RWPE1 (cell line): ENCODE data around the gene SLC25A25.

Source experiments
- CTCF ChIA-PET: fragments of 350-600 bp; sonication (Branson Sonifier 250); formaldehyde crosslinking; extraction: SDS; loops from one replicate; lab custom pipeline; 2021; lab: Yijun Ruan, JAX
- POLR2A ChIA-PET: fragments of 400-600 bp; formaldehyde crosslinking; extraction: SDS; loops from one replicate; lab custom pipeline; 2020; ENCODE audit warnings: antibody characterized with exemption; ENCODE audit not compliant: low non-redundant PET; lab: Yijun Ruan, JAX
- DNase-seq: peaks from one replicate; pipeline ENCODE4 v3.0.0; 2012; ENCODE audit warnings: low spot score
- H3K27ac ChIP-seq: fragments of 450-650 bp; 2 replicates; pipeline ENCODE4 v1.5.1; 2017
- CTCF ChIP-seq: fragments of 450-650 bp; conservative IDR thresholded peaks from 2 replicates; pipeline ENCODE4 v1.5.1; 2017; ENCODE audit warnings: low read depth, mild to moderate bottlenecking

SLC25A25 gene

GRCh38 chr9:128148509-128149000 lies 80.5 kb downstream of the SLC25A25 start:
- H3K27ac ChIP-seq, result peak overlapping the region; percentile 85
- DNase-seq, result no peak
- POLR2A ChIA-PET, result interaction anchor here (1.0 kb wide), 1 partner anchor 12 kb away, joined by 3 read pairs; no protein-coding TSS in a partner anchor
- no peak for TF ChIP-seq CTCF
- CTCF ChIA-PET, result interaction anchor here (0.5 kb wide), 1 partner anchor 84 kb away, joined by 3 read pairs; no protein-coding TSS in a partner anchor

GRCh38 chr9:128149001-128149701 lies 81.1 kb downstream of the SLC25A25 start, which contains the start of gene LCN2:
TSS of gene LCN2 (plus strand) at chr9:128149453. CDS start at chr9:128149526, 73 bp downstream.
- peak within 1 kb of the TSS; percentile 85 for H3K27ac ChIP-seq
- TF ChIP-seq CTCF, result no peak
- DNase-seq, result peak; percentile 96
- ChIA-PET POLR2A (interaction anchor here (1.0 kb wide), 1 partner anchor 12 kb away, joined by 3 read pairs; no protein-coding TSS in a partner anchor), CTCF (interaction anchor here (0.6 to 1.0 kb wide), 2 partner anchors 24 to 188 kb away, joined by 3 to 4 read pairs; no protein-coding TSS in a partner anchor)

GRCh38 chr9:128149951-128150593 lies 82.0 kb downstream of the SLC25A25 start:
- no peak for TF ChIP-seq CTCF
- POLR2A ChIA-PET, result interaction anchor here (0.5 to 1.1 kb wide), 2 partner anchors 9 to 209 kb away, joined by 3 read pairs; no protein-coding TSS in a partner anchor
- peak overlapping the region; percentile 85 for H3K27ac ChIP-seq
- CTCF ChIA-PET, result interaction anchor here (0.5 to 1.0 kb wide), 2 partner anchors 25 to 60 kb away, joined by 3 to 4 read pairs; no protein-coding TSS in a partner anchor
- no peak for DNase-seq

GRCh38 chr9:128150594-128151308 lies 82.7 kb downstream of the SLC25A25 start:
- TF ChIP-seq CTCF, result no peak
- ChIA-PET CTCF (interaction anchor here (0.5 to 1.4 kb wide), 5 partner anchors 26 to 59 kb away, joined by 3 to 4 read pairs (median 4); no protein-coding TSS in a partner anchor), POLR2A (interaction anchor here (0.5 to 1.1 kb wide), 2 partner anchors 9 to 208 kb away, joined by 3 read pairs; no protein-coding TSS in a partner anchor)
- no peak overlapping the region; the same call in 1 of the 2 replicates for H3K27ac ChIP-seq
- DNase-seq, result no peak

- DNase-seq, result no peak
- TF ChIP-seq CTCF, result no peak
- no peak overlapping the region for H3K27ac ChIP-seq
- POLR2A ChIA-PET, result interaction anchor here (0.6 to 1.1 kb wide), 2 partner anchors 8 kb away, joined by 3 to 4 read pairs; partner anchors contain the start of gene BBLN
- CTCF ChIA-PET, result interaction anchor here (0.8 to 1.4 kb wide), 3 partner anchors 34 to 48 kb away, joined by 3 to 4 read pairs (median 4); no protein-coding TSS in a partner anchor
These were observed 83.5 kb downstream of the SLC25A25 start for GRCh38 chr9:128151309-128152132.
